GM18907 (cell line): ENCODE results near the gene RFX7.
A peak's percentile ranks its signal among the peaks of the same experiment; 100 is the strongest.
"Not testable (repeated sequence)": the region's sequence is repeated elsewhere in the genome, so short reads cannot be mapped to it uniquely, and the experiment has no call there.

ENCODE experiments used
- ATAC-seq: cut with Tn5 transposase; IDR thresholded peaks from one replicate; pipeline ENCODE4 v1.9.1; 2021; ENCODE audit warnings: mild to moderate bottlenecking, moderate library complexity; ENCODE audit not compliant: unreplicated experiment

Gene RFX7

DNA sequence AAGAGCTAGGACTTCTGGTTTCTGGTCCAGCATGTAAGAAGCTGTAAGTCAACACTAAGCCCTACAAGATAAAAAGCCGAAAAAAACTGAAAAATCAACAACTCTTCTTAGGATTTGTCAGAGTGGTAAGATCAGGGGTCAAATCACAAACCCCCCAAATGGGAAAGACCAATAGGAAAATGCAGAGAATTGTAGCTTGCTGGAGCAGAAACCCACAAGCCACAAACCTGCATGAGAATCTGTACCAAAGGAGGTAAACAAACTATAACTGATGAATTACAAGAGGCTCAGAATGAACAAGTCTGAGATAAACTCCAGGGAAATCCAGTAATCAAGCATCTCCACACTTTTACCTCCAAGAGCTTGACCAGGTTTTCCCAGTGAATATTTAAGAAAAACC lies 36.0 kb downstream of the RFX7 start:
- peak; percentile 40 for ATAC-seq

DNA sequence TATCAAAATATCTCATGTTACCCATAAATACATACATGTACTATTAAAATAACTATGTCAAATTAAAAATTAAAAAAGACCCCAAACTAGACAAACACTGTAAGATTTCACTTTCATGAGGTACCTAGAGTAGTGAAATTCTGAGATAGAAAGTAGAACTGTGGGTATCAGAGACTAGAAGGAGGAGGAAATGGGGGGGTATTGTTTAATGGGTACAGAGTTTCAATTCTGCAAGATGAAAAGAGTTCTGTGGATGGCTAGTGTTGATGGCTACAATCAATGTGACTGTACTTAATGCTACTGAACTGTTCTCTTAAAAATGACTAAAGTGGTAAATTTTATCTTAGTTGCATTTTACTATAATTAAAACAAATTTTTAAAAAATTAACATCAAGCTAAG lies 36.6 kb downstream of the RFX7 start:
- ATAC-seq = peak; percentile 82

DNA sequence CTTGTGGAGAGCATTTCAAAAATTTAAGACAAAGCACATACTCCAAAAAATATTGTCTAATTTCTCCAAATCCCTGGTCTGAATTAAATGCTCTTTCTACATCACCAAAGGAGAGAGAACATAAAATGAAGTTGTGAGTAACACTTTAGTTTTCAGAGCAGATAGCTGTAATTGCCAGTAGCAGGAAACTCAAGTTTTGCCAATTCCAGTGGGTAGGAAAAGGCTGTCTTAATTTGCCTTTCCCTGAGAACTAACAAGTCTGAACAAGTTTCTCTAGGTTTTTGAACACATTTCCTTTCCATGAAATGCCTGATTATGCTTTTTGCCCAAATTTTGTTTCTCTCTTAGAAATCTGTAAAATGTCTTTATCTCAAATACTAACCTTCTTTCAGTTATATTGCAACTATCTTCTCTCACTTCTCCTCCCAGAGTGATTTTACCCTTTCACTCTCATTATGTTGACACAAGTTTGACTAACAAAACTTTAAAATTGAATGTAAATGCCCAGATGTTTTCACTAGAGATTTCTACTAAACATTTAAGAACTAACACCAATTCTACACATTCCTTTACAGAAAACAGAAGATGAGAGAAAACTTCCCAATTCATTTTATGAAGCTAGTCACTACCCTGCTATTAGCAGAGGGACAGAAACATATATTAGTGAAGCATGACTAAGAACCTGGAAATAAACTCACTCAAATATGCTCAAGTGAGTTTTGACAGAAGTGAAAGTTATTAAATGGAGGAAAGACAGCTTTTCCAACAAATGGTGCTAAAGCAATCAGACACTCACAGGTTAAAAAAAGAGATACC lies 38.4 kb downstream of the RFX7 start:
- no peak for ATAC-seq

DNA sequence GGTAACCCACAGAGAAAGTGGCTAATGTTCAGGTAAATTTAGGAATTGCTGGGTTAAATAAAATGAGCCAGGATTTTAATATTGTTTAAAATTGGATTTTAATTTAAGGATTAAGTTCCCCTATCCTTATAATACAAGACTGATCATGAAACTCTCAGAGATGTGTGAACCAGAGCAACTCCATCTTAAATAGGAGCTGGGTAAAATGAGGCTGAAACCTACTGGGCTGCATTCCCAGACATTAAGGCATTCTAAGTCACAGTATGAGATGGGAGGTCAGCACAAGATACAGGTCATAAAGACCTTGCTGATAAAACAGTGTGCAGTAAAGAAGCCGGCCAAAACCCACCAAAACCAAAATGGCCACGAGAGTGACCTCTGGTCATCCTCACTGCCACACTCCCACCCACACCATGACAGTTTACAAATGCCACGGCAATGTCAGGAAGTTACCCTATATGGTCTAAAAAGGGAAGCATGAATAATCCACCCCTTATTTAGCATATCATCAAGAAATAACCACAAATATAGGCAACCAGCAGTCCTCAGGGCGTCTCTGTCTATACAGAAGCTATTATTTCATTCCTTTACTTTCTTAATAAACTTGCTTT lies 40.3 kb downstream of the RFX7 start:
- ATAC-seq = not testable (repeated sequence)

DNA sequence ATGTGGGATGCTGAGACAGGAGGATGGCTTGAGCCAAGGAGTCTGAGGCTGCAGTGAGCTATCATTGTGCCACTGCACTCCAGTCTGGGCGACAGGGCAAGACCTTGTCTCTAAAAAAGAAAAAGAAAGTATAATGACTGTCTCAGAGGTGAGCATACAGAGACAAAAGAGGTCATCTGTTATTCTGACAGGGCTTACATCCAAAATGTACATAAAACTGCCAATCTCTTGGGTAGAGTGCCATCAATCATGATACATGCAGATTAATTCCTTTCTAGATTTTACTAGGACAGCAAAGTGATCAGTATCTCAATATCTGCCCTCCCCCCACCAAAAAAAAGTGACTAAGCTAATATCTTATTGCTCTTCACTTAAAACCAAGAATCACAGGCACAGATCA lies 41.0 kb downstream of the RFX7 start:
- ATAC-seq = no peak

DNA sequence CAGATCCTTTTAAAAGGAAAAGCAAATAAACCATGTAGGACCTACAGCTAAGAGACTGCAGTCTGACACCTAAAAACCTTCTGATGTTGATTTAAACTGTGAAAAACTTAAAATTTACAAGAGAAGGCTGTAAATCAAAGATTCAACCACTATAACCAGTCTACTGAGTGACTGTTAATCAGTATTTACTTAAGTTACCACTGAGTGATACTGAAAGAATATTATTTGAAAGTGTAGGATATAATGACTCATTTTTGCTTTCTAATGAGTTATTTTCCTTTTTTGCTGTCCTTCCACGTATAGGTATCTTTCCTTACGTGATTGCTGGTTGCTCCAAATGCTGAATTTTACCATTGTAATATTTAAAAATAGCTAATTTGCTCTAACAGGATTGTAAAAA lies 44.6 kb downstream of the RFX7 start:
- ATAC-seq = peak; percentile 74

DNA sequence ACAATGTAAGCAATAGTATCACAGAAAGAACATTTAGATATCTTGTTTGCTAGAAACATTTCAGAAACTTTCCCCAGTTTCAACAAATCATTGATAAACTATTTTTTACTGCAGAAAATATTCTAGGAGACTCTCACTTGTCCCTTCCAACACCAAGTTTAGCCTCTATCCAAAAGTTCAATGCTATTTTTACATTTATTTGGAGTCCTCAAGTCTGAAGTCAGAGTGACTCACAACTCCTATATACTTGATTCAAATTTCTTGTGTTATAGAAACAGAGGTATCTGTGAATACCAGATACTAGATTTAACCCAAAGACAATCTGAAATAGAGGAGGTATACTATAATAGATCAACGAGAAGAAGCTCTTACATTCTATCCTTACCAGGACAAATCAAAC lies 49.6 kb downstream of the RFX7 start:
- ATAC-seq = no peak

DNA sequence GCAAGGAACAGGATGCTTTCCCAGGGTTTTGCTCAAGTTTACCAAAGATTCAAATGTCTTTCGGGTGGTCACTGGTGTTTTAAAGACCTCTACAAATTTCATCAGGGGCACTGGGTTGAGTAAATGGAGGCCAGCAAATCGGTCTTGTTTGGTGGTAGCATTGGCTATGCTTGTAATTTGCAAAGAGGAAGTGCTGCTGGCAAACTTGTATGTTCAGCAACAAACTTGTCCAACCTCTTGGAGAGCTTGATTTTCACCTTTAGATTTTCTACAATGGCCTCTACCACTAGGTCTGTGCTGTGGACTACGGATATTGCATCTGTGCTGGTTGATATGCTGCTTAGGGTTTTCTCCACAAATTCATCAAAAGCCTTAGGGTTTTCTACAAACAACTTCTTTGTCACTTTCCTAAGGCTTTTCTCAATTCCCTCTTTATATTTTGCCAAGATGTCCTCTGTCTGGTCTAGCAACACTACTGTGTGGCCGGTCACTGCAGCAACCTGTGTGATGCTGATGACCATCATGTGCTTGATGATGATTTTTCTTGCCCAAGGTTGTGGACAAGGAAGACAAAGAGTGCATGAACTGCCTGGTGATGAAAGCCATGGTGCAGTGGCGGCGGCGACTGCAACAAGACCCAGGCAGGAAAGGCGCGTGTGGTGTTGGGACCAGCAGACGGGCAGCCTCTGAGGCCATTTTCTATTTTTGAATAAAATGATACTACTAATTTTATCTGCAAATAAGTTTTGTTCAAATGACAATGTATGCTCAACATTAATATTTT lies 50.8 kb downstream of the RFX7 start:
- ATAC-seq = no peak

DNA sequence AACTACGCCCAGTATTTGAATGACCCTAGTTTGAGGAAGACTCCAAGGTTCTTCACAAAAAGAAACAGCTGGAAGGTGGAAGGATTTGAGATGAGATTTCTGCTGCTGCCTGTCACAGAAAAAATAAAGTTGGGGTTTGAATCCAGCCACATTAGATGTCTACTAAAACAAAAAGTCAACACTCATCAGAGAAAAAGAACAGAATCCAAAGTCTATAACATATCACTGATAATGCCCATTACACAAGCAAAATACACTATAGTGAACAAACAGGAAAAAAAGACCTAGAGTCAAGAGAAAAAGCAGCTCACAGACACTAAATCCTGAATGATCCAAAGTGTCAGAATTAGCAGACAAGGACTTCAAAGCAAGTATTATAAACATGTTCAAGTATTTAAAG lies 56.0 kb downstream of the RFX7 start:
- ATAC-seq = no peak

DNA sequence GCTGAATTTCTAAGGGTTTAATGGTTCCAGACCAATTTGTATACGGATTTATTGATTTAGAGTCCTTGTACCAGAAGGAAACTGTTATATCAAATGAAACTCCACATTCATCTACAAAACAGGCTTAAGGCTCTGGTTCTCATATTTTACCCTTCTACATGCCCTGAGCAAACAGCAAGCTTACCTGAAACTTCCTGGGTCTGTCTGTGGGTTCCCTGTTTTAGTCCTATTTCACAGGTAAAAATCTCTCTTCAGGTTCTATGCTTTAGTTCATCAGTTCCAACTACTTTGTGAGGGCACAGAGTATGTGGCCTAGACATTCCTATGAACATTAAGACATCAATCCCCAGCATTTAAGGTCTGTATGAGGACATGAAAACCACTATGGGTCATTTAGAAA lies 57.7 kb downstream of the RFX7 start:
- no peak for ATAC-seq

DNA sequence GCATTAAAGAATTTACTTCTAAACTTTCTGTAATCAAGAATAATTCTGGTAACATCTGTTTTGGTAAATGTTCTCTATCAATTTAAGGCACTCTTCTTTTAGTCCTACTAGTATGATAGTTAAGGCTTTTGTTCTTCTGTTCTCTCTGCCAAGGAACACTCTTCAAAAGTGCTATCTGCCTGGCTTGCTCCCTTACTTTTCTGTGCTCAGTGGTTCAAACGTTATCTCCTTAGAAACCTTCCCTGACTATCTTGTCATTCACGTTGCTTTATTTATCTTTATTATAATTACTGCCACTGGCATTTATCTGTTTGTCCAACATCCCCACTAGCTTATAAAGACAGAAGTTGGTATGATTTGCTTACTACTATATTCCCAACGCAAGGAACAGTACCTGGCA lies 59.2 kb downstream of the RFX7 start:
- no peak for ATAC-seq

DNA sequence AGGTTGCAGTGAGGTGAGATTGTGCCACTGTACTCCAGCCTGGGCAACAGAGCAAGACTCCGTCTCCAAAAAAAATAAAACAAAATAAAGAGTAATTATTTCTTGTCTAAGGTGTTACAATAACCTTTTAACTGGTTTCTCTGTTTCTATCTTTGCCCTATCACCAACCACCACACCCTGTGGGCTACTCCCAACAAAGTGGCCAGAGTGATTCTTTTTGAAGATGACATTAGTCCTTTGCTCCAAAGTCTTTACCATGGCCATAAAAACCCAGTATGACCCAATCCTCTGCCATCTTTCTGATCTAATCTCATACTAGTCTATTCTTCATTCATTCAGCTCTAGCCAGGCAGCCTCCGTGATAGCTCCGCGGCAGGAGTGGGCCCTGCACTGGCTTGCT lies 62.8 kb downstream of the RFX7 start:
- ATAC-seq = no peak

DNA sequence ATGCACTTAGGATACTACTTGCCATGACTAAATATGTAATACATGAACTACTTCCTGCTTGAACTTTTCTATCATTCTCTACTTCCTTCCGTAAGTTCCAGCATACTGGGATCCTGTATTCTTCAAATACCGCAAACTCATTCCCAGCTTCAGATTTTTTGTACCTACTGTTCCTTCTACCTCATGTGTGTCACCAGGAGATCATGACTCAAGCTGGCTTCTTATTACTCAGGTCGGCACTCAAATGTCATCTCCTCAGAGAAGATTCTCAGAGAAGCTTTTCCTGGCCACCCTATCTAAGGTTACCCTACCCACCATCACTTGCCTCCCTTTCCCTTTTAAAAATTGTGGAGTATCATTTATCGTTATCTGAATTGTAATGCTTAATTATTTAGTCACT lies 66.7 kb downstream of the RFX7 start:
- ATAC-seq = no peak

DNA sequence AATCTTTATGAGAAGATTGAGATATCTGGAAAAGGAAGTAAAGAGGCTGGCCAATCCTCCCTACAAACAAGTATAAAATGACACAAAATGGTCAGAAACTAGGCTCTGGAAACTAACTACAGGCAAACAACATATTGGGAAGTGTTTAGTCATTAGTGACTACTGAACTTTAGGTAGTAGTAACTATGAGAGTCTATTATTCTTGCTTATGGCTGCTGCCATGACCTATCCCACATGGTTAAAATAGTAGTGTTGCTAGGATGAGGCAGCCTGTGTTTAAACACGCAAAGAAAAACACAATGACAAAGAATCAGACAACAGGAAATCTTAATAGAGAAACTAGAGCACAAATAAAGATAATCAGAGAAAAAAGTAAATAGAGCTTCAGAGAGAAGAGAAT lies 67.9 kb downstream of the RFX7 start:
- ATAC-seq = no peak

DNA sequence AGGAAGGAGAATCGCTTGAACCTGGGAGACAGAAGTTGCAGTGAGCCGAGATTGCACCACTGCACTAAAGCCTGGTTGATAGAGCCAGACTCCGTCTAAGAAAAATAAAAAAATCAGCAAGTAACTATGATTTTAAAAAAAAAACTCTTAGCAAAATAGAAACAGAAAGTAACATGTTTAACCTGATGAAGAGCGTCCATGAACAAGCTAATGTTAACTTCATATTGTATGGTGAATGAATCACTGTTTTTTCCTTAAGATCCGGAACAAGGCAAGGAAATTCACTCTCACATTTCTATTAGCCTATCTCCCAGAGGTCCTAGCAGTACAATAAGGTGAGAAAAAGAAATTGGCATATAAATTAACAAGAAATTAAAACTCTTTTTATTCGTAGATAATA lies 69.0 kb downstream of the RFX7 start:
- ATAC-seq = no peak

DNA sequence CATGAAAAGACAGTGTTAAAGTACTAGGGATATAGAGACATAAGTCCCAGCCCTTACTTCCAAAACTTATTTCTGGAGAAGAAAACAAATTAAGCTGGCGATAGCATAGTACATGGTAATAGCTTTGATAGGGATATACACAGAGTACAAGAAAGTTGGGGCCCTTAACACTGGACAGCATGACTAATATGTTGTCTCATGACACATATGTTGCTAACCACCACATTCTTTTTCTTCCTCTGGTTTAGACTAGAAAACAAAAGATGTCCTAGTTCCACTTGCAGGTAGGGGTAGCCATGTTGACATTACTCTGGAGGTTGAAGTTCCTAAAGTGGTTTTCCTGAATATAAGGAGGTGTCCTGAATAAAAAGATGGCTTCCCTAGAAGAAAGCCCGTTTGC lies 75.3 kb downstream of the RFX7 start:
- no peak for ATAC-seq

DNA sequence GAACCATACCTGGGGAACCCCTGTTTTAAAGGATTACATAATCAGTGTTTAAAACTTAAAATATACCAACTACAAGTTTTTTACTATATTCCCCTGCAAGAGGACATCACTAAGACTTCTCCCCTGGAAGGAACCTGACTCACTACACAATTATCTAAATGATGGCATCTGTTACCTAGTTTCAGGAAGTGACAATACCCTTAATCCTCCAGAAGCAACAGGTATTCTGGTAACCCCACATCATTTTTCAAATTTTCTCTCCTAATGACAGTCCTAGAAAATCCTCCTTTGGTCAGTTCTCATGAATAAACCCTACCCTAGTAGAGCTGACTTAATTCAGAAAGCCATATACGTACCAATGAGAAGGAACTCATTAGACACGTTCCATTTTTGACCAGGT lies 78.4 kb downstream of the RFX7 start:
- ATAC-seq = no peak

DNA sequence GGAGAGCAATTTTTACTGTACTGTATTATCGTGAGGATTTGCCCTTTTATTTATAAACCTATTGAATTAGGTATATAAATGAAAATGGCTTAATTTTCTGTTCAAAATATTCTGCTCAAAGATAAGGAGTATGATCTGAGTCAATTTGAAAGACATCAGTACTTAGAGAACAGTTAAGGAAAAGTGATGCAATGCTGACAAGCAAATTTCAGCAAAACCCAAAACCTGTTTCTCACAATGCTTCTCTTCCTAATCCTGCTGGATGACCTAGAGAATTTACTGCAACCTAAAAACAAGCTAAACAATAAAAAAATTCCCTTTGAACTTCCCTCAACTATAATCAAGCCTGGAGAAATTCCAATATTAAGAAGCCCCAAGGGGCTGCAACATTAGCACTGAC lies 82.7 kb downstream of the RFX7 start:
- ATAC-seq = no peak

DNA sequence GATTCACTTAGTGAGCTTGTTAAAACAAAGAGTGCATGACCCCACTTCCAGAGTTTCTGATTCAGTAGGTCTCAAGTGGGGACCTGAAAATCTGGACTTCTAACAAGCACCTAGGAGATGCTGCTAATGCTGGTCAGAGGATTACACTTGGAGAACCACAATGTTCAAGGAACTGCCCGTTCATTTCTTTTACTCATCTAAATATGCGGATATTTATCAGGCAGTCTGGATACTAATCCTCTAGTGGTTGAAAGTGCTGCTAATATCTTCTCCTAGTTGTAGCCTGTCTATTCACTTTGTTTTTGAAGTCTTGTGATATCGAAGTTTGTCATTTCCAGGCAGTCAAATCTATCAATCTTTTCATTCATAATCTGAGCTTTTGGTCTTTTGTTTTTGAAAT lies 86.8 kb downstream of the RFX7 start:
- ATAC-seq = no peak

DNA sequence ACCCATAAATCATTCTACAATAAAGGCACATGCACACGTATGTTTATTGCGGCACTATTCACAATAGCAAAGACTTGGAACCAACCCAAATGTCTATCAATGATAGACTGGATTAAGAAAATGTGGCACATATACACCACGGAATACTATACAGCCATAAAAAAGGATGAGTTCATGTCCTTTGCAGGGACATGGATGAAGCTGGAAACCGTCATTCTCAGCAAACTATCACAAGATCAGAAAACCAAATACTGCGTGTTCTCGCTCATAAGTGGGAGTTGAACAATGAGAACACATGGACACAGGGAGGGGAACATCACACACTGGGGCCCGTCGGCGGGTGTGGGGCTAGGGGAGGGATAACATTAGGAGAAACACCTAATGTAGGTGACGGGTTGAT lies 88.4 kb downstream of the RFX7 start:
- not testable (repeated sequence) for ATAC-seq

DNA sequence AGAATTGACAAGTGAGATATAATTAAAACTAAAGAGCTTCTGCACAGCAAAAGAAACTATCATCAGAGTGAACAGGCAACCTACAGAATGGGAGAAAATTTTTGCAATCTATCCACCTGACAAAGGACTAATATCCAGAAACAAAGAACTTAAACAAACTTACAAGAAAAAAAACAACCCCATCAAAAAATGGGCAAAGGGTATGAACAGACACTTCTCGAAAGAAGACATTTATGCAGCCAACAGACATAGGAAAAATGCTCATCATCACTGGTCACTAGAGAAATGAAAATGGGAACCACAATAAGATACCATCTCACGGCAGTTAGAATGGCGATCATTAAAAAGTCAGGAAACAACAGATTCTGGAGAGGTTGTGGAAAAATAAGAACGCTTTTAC lies 88.9 kb downstream of the RFX7 start:
- ATAC-seq = not testable (repeated sequence)

DNA sequence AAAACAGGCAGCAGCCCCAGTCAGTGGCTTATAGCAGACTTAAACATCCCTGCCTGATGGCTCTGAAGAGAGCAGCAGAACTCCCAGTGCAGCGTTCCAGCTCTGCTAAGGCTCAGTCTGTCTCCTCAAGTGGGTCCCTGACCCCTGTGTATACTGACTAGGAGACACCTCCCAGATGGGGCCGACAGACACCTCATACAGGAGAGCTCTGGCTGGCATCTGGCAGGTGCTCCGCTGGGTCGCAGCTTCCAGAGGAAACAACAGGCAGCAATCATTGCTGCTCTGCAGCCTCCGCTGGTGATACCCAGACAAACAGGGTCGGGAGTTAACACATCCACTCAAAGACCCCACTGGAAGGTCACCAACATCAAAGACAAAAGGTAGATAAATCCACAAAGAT lies 93.5 kb downstream of the RFX7 start:
- no peak for ATAC-seq
